ENCODE measurements around the gene TNFRSF6B.

The TNFRSF6B gene

GRCh38 chr20:63737945-63738686 is 41.7 kb downstream of the TNFRSF6B start:
- no peak for DNase-seq (ENCODE audit: low spot score)

GRCh38 chr20:63738687-63739129 is 42.3 kb downstream of the TNFRSF6B start:
- DNase-seq (ENCODE audit: low spot score): peak; percentile 39

GRCh38 chr20:63739130-63740069 is 42.9 kb downstream of the TNFRSF6B start, which contains the start of gene SLC2A4RG:
Gene SLC2A4RG (plus strand): TSS chr20:63739776. CDS start chr20:63739913, 137 bp downstream.
- peak; percentile 79 for DNase-seq (ENCODE audit: low spot score)

- DNase-seq (ENCODE audit: low spot score): no peak
These were observed 43.7 kb downstream of the TNFRSF6B start for GRCh38 chr20:63740070-63740626.

GRCh38 chr20:63740627-63741353 is 44.3 kb downstream of the TNFRSF6B start:
- peak; percentile 84 for DNase-seq (ENCODE audit: low spot score)

- no peak for DNase-seq (ENCODE audit: low spot score)
These were observed 44.9 kb downstream of the TNFRSF6B start for GRCh38 chr20:63741354-63741675.

GRCh38 chr20:63741676-63742380 is 45.4 kb downstream of the TNFRSF6B start:
- no peak for DNase-seq (ENCODE audit: low spot score)

- no peak for DNase-seq (ENCODE audit: low spot score)
These were observed 46.1 kb downstream of the TNFRSF6B start for GRCh38 chr20:63742381-63743024.

GRCh38 chr20:63743210-63743970 is 46.9 kb downstream of the TNFRSF6B start:
- DNase-seq (ENCODE audit: low spot score): no peak

GRCh38 chr20:63744158-63744557 is 47.7 kb downstream of the TNFRSF6B start:
- no peak for DNase-seq (ENCODE audit: low spot score)

- no peak for DNase-seq (ENCODE audit: low spot score)
These were observed 48.3 kb downstream of the TNFRSF6B start for GRCh38 chr20:63744574-63745423.

- DNase-seq (ENCODE audit: low spot score): no peak
These were observed 49.0 kb downstream of the TNFRSF6B start for GRCh38 chr20:63745424-63745805.

GRCh38 chr20:63745961-63746731 is 49.7 kb downstream of the TNFRSF6B start:
- peak; percentile 1 for DNase-seq (ENCODE audit: low spot score)

- DNase-seq (ENCODE audit: low spot score): peak; percentile 1
These were observed 50.4 kb downstream of the TNFRSF6B start for GRCh38 chr20:63746751-63747315.

- DNase-seq (ENCODE audit: low spot score): no peak
These were observed 51.2 kb downstream of the TNFRSF6B start for GRCh38 chr20:63747622-63748069.

Measured in Ammon's horn (tissue), 1 donor.